SIG-M5 (cell line): ENCODE results near the gene GPR68.
"Not testable (repeated sequence)": the region's sequence is repeated elsewhere in the genome, so short reads cannot be mapped to it uniquely, and the experiment has no call there.

ENCODE experiments used
- DNase-seq: peaks from one replicate; lab custom pipeline; 2025; lab: John Stamatoyannopoulos, UW

The GPR68 gene

DNA sequence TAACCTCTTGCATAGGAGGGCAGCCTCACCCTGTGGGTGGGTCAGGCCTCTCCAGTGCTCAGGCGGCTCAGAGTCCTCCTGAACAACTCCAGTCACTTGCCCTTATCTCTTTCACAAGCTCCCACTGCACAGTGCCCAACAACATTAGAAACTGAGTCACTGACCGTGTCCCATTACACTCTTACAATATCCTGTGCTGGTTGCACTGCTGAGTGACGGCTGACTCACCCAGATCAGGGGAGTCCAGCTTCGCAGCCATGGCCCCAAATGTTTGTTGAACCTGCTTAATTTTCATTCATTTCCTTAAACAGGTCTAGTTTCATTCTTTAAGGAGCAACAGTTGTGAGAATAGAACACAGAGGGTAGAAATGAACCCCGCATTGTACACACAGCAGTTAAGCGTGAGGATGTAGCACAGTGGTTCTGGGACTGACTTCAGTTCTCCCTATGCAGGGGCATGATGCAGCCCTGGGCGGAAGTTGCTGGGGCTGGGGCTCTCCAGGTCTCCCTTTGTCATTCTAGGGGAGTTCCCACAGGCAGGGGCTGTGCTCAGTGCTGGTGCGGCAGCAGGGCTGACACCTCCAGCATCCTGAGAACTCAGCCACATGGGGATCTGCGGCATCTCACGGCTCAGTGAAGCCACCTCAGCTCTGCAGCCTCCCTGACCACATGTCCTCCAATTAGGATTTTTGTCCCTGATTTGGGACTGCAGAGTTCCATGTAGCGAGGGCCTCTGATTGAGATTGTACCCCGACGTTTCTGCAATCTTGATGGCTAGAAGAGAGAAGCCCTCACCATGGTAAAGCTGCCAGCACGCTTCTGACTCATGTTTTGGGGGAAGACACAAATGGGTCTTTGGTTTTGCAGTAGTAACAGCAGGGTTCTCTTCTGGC is 16.1 kb downstream of the GPR68 start:
- no peak for DNase-seq

DNA sequence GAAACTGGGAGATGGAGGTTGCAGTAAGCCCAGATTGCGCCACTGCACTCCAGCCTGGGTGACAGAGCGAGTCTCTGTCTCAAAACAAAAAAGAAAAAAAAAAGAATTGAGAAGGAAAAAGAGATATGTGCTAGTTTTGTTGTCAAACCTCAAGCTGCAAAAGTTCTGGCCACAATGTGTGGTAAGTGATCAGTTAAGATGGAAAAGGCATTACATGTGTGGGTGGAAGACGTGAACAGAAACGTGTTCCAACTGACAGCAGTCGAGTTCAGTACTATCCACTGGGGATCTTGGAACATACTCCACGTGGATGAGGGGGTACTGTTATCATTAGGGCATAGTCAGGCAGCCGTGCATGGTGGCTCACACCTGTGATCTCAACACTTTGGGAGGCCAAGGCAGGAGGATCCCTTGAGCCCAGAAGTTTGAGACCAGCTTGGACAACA is 17.3 kb downstream of the GPR68 start:
- DNase-seq, result no peak

DNA sequence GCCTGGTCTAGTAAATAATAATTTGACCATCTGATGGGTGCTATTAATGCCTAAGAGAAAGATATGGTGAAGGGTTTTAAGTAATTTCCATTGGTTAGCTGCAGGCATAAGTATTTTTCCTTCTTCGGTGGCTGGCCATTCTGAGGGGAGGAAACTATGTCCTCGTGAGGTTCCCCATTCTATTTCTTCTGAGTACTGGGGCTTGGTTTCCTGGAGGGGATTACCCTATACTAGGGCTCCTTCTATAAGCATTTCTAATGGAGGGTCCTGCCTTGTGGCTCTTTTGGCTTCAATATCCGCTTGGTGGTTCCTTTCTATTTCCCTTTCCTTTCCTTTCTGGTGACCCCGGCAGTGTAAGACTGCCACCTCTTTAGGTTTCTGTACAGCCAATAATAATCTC is 18.1 kb downstream of the GPR68 start:
- not testable (repeated sequence) for DNase-seq

DNA sequence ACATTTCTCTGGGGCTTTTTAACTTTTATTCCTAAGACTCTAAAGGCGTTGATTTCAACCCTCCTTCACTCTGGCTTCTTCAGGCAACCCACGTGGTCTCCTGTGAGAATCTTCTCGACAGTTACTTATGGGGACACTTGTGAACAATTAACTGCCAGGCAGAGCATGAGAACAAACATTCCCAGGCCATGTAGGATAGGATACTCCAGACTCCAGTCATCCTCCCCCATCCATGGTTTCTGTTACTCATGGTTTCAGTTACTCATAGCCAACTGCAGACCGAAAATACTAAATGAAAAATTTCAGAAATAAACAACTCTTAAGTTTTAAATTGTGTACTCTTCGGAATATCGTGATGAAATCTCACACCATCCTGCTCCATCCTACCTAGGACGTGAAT is 19.5 kb downstream of the GPR68 start:
- DNase-seq, result no peak

DNA sequence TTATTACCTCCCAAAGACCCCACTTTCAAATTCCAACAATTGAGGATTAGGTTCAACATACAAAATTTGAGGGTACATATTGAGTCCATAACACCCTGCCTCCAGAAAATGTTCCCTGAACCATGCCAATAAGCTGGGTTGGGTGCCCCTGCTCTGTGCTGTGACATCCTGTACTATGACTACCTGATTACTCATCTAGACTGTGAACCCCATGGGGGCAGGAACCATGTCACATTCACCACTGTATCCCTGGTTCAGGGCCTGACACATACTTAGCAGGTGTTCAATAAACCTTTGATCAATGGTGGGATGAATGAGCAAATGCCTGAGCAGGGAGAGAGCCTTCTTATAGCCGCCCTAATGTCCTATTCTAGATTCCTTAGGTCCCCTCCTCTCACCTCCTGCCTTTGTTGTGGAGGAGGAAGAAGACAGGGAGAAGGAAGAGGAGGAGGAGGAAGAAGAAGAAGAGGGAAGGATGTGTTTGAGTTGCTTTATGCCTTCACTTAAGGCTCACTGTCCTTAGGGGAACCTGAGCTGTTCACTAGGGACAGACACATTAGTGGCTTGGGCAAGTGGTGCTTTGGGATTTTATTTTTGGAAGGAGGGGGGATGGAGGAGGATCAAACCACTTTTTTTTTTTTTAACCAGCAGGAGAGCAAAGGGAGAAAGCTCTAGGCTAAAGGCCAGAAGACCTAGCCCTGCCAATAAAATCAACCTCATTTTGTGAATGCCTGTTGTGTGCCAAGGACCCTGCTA is 21.3 kb downstream of the GPR68 start:
- DNase-seq, result no peak

DNA sequence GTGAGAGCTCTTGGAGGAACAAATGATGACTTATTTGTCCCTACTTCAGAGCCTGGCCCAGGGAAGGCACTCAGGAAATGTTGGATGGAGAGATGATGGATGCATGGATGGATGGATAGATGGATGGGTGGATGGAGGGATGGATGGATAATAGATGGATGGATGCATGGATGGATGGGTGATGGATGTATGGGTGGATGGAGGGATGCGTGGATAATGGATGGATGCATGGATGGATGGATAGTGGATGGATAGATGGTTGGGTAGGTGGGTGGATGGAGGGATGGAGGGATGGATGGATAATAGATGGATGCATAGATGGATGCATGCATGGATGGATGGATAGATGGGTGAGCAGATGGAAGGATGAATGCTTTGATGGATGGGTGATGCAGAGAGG is 23.2 kb downstream of the GPR68 start:
- DNase-seq, result no peak

DNA sequence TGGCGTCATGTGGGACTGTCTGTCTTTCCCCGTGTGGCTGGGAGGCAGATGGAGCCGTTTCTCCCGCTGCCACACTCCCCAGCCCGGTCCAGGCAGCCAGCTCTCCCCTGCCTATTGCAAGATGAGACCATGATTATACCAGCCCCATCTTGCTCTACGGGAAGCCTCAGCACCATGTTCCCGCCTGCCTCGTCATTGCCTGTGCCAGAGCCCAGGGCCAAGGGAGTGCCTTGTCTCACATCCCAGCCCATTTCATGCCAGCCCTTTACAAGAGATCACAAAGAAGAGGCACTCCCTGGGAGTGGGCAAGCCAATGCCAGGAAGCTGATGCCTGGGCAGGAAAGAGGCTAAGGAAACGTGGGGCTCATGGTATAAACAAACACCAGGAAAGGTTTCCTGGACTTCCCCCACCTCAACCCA is 23.9 kb downstream of the GPR68 start:
- DNase-seq, result no peak

DNA sequence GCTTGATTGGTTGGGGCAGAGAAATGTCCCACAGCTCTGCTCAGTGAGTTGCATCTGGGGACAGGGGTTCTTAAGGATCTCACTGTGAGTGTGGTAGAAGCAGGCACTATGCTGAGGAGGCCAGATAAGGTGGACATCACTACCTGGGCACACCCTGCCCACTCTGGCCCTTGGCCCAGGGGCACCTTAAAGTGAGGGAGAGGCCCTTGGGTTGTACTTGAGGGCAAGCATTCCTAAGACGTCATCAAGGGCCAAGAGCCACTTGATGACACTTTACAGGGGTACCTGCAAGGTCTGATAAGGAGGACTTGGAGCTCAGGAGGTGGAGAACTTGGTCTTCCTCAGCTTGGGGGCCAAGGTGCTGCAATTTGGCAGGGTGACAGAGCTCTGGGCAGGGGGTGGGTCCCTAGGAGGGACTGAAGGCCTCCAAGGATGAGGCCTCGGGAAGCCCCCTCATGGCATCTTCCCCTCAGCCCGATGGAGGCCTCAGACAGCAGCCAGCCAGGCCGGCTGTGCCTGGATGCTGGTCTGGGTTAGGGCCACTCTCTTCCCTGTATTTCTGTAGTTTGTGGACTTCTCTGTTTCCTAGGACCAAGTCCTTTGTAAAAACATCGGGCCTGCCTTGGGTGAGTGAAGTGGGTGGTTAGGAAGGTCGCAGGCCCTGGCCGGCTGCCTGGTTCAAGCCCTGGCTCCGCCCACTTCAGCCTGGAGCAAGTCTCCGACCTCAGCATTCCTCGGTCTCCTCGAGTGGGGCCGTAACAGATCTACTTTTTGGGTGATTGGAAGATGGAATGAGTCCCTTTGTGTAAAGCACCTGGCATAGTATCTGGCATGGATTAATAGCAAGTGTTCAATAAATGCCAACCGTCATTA is 24.8 kb downstream of the GPR68 start:
- DNase-seq, result no peak

DNA sequence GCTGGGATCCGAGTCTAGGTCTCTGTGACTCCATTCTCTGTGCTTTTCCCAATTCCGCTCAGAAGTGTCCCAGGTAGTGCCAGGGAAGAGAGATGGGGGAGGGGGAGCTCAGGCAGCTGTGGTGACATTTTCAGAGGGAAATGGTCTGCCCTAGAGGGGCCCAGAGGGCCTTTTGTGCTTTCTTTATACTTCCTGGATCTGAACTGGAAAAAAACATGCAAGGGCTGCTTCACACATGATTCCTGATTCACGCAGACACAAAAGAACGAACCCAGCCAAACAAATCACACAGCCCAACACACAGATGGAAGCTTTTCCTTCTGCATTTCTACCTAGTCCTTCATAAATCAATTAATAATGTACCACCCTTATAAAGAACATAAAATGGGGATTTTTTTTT is 26.5 kb downstream of the GPR68 start:
- DNase-seq, result no peak

DNA sequence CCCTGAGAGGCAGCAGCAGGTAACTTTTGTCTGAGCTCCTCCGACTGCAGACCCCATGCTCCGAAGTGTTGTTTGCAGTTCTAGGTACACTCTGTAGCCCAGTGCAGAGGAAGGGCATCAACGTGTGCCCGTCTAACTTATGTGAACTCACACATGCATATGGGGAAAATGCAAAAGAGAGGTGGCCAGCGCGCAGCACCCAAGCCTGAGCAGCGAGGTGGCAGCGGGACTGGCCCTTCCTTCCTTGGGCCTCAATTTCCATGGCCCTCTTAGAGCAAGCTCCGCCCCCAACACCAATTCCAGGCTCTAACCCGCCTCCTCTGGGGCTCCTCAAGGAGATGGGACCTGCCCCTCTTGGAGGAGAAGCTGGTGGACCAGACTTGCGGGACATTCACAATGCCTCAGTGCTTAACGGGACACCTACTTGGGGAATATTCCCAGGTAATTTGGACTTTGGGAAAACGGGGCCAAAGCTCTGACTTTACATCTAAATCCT is 27.7 kb downstream of the GPR68 start:
- DNase-seq, result no peak

DNA sequence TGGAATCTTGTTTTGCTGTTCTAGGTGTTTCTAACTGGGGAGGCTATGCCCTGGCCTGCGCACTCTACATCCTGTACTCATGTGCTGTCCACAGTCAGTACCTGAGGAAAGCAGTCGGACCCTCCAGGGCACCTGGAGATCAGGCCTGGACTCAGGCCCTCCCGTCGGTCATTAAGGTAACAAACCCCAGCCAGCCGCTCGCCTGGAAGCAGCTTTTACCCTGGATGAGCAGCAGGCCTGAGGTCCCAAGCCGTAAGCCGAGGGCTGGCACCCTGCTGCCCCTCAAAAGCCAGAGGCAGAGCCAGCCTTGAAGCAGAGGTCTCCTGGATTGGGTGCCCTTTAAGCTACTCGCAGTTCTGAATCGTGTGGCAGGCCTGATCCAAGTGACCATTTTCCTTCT is 29.1 kb downstream of the GPR68 start:
- no peak for DNase-seq

DNA sequence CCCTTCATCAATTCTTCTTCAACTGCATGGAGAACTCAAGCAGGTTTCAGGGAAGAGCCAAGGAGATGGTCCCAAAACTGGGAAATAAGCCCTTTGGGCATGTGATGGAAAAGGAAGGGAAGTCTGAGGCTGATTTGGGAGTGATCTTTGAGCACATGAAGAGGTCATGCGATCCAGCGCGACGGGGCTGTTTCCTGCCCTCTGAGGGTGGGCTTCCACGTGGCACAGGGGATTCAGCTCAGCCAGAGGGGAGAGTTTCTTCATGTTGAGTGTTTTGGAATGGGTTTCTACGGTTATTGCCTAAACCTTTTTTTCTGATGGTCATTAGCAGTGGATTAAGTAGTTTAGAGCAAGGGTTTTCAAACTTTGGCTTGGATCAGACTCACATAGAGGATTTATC is 30.2 kb downstream of the GPR68 start:
- DNase-seq, result no peak

DNA sequence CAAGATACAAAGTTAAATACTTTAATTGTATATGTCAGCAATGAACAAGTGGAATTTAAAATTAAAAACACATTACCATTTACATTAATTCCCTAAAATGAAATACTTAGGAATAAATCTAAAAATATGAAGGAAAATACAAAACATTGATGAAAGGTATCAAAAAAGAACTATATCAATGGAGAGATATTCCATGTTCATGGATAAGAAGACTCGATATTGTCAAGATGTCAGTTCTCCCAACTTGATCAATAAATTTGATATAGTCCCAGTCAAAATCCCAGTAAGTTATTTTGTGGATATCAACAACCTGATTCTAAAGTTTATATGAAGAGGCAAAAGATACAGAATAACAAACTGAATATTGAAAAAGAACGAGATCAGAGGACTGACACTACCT is 33.5 kb downstream of the GPR68 start:
- DNase-seq, result no peak

DNA sequence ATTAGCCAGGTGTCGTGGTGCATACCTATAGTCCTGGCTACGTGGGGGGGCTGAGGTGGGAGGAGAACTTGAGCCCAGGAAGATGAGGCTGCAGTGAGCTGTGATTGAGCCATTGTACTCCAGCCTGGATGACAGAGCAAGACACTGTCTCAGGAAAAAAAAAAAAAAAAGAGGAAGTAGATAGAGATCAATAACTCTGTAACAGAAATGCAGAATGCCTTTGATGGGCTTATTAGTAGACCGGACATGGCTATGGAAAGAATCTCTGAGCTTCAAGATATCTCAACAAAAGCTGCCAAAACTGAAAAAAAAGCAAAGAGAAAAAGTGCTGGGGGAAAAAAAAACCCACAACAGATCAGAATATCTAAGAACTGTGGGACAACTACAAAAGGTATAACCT is 37.5 kb downstream of the GPR68 start:
- DNase-seq, result no peak

DNA sequence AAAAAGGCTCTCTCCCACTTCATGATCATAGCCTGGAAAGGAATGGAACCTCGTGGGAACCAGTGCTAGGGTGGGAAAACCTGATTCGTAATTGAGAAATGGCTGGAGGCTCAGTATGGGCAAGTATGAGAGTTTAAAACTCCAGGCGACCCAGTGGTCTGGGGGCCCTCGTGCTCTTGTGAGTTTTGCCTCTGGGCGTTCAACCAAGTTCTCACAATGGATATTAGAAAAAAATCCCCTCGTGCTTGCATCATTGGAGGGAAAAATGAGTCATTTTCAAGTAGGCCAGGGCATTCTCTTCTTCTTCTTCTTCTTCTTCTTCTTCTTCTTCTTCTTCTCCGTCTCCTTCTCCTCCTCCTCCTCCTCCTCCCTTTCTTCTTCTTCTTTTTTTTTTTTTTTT is 39.0 kb downstream of the GPR68 start:
- DNase-seq, result no peak

DNA sequence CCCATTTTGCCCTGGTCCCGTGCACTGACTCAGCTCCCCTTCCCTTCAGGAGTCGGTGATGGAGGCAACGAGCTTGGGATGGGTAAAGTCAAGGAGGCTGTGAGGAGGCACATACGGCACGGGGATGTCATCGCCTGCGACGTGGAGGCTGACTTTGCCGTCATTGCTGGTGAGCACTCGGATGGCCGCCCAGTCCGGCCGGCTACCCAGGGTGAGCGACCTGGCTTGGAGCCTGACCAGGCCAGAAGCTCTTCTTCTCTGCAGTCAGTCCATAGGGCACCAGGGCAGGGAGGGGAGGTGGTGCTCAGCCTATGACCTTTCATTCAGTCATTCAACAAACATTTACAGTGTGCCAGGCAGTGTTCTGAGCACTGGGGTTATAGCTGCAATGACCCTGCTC is 39.8 kb downstream of the GPR68 start:
- DNase-seq, result no peak

DNA sequence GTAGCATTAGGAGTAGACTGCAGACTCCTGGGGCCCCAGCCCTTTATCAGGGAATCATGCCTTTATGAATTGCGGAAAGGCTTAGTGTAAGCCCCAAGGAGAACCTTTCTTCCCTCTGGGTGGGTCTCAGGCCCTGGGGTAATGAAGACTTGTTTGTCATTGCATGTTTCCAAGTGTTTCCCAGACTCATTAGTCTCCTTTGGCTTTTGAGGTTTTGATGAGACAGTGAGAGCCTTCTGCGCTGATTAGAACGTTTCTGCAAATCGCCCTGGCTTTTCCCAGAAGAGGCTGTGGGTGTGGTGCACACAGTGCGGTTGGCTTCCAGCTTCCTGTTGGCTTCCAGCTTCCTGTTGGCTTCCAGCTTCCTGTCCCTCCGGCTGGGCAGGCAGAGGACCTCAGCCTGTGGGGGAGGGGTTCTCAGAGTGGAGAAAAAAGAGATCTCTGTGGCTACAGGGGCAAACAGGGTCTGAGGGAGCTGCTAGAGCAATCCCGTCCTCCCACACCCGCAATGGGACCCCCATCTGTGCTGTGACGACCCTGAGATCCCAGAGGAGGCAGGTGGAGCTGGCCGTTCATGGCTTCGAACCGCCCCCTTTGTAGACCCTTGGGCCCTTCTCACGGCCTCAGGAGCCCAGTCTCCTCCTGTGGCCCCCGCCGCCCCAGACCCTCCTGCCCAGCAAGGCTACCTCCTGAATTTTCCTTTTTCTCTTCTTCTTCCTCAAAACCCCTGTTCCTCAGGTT is 42.1 kb downstream of the GPR68 start:
- DNase-seq, result no peak

DNA sequence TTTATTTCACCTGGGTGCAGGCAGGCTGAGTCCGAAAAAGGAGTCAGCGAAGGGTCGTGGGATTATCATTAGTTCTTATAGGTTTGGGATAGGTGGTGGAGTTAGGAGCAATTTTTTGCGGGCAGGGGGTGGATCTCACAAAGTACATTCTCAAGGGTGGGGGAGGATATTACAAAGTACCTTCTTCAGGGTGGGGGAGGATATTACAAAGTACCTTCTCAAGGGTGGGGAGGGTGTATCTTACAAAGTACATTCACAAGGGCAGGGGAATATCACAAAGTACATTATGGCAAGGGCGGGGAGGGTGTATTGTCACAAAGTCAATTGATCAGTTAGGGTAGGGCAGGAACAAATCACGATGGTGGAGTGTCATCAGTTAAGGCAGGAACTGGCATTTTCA is 43.7 kb downstream of the GPR68 start:
- DNase-seq, result not testable (repeated sequence)

DNA sequence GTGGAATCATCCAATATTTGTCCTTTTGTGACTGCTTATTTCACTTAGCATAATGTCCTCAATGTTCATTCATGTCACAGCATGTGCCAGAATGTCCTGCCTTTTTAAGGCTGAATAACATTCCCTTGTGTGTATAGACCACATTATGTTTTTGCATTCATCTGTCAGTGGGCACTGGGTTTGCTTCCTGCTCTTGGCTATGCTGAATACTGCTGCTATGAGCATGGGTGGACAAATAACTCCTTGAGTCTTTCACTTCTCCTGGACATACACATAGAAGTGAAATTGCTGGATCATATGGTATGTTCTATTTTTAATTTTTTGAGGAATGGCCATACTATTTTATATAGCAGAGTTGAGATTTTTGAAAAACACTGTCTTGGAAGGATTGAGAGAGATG is 46.9 kb downstream of the GPR68 start:
- no peak for DNase-seq

DNA sequence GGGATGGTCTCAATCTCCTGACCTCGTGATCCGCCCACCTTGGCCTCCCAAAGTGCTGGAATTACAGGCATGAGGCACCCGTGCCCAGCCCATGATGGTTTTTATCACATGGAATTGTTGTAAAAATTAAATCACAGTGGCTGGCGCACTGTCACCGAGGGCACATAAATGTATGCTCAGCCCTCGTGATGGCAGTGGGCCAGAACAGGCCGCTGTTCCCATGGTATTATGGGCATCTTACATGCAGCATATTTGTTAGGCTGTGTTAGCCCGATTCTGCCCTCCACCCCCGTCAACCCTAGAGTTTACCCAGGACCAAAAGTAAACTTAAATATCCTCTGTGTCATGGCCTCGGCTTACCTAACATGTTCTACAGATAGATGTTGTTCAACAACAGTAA is 48.6 kb downstream of the GPR68 start:
- DNase-seq, result no peak

DNA sequence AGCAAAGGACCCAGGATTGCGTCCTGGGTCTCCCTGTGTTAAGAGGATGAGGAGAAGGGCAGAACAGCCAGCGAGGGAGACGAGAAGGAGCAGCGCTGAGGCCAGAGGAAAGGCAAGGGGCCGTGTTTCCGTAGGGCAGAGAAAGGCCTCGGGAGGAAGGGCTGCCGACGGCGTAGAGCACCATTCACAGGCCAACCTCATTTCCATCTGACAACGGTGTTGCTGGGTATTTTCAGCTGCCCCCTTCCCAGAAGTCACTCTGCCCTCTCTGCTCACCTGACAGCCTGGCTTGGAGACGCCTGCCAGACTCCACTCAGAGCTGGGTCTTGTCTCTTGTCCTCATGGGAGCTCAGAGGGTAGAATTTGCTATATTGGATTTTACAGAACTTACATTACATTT is 51.4 kb downstream of the GPR68 start:
- DNase-seq, result no peak

DNA sequence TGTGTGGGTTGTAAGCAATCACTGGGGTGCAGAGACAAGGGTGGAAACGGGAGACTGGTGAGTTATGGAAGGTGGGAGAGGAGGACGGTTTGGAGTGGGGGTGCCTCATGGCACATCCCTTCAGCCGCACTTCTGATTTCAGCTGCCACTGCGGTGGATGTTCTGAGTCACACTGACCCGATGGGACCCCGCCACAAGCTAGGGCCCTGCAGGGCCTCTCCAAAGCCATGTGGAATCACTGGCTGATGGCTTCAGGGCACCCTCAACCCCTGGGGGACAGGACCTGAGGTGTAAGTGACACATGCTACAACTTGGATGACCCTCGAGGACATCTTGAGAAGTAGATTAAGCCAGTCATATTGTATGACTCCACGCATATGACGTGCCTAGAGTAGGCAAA is 53.7 kb downstream of the GPR68 start:
- DNase-seq, result no peak
